DMS114 treated with DMSO at 0.1 percent for 48 hours (cell line): Measurements from ENCODE around the gene GPX4.
A peak's percentile ranks its signal among the peaks of the same experiment; 100 is the strongest.

Experiments used
- DNase-seq: peaks from one replicate; lab custom pipeline; 2025; ENCODE audit not compliant: unreplicated experiment; lab: John Stamatoyannopoulos, UW

The GPX4 gene

GRCh38 chr19:1102407-1103131, 1.2 kb upstream of the GPX4 start:
- DNase-seq: no peak

DNA sequence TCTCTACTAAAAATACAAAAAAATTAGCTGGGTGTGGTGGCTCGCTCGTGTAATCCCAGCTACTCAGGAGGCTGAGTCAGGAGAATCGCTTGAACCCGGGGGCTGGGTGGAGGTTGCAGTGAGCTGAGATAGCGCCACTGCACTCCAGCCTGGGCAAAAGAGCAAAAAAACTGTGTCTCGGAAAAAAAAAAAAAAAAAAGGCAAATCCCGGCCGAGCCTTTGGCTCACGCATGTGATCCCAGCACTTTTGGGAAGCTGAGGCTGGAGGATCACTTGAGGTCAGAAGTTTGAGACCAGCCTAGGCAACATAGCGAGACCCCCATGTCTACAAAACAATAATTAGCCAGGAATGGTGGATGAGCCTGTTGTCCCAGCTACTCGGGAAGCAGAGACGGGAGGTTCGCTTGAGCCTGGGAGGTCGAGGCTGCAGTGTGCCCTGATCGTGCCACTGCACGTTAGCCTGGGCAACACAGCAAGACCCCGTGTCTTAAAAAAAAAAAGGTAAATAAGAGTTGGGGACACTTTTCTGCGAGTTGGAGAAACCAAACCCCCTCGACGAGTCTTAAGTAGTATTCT, 574 bp upstream of the GPX4 start:
- no peak for DNase-seq

DNA sequence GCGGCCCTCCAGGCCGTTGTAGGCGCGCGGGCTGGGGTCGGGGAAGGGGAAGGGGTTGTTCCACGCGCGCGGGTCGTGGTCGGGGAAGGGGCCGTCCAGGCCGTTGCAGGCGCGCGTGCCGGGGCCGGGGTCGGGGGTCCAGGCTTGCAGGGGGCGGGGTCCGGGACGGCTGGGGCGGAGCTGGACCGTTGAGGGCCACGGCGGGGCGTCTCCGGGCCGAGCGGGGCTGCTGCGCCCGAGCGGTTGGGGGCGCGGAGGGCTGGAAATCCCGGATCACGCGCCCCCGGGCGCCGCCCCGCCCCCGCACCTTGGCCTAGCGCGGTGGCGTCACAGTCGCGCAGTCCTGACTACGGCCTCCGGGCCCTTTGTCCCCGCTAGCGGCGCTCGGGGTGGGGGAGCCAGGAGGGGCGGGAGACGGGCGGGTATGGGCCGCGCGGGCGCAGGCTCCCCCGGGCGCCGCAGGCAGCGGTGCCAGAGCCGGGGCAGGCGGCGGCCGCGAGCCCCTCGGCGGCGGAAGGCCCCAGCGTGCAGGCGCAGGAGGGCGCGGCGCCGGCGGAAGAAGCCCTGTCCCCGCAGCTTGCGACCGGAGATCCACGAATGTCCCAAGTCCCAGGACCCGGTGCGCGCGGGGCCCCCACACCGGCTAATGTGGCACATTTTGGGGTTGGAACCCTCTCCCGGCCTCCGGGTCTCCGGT, 665 bp downstream of the GPX4 start:
- peak; percentile 13 for DNase-seq

DNA sequence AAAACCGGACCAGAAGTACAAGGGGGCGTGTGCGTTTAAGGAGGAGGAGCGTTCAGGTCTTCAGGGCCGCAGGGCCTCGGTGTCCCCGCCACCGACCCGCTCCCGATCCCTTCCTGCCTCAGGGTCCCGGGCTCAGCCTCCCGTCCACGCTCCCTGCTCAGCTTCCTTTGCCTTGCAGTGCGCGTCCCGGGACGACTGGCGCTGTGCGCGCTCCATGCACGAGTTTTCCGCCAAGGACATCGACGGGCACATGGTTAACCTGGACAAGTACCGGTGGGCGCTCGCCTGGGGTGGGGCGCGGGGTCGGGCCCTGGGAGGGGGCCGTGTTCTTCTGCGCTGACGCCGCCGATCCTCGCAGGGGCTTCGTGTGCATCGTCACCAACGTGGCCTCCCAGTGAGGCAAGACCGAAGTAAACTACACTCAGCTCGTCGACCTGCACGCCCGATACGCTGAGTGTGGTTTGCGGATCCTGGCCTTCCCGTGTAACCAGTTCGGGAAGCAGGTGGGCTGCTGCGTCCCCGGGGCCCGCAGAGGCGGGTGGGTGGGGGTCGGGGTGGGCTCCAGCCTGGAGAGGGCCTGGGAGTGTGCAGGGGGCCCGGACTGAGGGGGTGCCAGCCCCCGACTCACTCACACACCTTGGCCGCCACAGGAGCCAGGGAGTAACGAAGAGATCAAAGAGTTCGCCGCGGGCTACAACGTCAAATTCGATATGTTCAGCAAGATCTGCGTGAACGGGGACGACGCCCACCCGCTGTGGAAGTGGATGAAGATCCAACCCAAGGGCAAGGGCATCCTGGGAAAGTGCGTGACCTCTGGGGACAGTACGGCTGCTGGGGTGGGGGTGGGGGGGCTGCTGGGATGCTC, 1.4 kb downstream of the GPX4 start:
- no peak for DNase-seq

GRCh38 chr19:1105873-1106840, 2.4 kb downstream of the GPX4 start:
- DNase-seq: no peak

GRCh38 chr19:1106841-1107660, 3.3 kb downstream of the GPX4 start:
- DNase-seq: no peak

GRCh38 chr19:1107661-1108261, 4.0 kb downstream of the GPX4 start:
- DNase-seq: no peak

DNA sequence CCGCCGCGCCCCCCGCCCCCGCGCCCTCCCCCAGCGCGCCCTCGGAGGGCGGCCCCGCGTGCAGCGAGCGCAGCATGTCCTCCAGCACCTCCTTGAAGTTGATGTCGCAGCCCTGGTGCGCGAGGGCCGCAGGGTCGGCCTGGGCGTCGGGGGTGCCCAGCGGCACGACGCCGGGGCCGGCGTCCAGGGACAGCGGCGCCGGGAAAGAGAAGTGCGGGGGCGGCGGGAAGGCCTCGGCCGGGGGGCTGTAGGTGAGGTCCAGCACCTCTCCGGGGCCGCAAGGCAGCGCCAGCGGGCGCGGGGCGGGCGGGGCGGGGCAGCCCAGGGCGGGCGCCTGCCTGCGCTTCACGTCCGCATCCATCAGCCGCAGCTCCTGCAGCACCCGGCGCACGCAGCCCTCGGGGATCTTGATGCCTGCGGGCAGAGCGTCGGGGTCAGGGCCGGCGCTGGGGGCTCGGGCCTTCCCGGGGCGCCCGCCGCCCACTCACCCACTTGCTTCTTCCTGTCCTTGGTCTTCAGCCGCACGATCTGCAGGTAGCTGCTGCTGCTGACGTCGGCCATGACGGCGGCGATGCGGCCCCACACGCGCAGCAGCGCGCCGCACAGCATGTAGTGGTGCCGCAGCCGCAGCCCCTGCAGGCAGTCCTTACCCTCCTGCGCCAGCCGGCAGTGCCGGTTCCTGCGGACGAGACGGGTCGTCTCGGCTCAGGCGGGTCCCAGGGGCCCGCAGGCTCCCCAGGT, 4.7 kb downstream of the GPX4 start:
- no peak for DNase-seq

DNA sequence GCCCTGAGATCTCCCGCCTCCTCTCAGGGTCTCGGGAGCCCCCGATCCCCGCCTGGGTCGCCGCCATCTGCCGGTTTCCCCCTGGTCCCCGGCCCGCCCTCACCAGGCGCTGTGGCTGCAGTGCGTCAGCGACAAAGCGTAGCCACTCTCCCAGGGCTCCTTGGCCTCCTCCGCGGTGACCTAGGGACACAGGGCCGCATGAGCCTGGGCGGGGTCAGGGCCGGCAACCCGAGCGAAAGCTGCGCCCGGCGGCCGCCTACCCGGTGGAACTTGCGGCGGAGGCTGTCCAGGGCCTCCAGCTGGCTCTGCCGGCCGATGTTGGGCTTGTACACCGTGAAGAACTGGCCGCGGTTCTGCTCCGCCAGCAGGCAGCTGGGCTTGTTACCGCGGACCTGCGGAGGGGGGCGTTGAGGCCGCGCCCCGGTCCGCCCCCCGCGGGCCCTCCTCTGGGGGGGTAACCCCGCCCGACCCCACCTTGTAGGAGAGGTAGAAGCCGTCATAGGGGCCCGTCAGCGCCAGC, 5.3 kb downstream of the GPX4 start:
- DNase-seq: no peak

DNA sequence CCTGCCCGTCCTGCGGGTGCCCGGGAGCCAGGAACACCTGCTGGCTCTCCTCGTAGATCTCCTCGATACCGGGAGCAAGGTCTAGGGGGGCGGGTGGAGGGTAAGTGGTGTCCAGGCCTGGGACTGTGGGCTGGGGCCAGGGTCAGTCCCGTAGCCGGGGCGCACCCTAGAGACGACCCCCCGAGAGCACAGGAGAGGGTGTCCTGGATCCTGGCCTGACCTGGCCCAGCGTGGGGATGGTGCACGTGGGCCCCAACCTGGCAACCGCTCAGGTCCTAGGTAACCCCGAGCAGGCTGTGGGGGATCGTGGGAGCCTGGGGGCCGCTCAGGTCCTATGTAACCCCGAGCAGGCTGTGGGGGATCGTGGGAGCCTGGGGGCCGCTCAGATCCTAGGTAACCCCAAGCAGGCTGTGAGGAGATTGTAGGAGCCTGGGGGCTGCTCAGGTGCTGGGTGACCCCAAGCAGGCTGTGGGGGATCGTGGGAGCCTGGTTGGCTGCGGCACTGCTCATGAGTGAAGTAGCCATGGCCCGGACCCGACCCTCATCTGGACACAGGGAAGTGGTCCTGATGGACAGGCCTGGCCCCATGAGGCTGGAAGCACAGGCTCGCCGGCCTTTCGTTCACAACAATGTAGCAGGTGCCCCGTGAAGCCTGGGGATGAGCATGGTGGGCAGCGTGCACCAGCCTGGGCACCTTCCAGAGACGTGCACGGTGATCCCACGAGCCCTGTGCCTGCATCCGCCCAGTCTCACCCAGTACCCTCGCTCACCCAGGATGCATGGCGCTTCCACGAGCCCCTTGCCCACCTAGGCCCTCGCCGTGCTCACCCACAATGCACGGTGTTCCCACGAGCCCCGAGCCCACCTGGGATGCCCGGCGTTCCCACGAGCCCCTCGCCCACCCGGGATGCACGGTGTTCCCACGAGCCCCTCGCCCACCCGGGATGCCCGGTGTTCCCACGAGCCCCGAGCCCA, 6.2 kb downstream of the GPX4 start:
- no peak for DNase-seq

GRCh38 chr19:1110809-1111640, 7.2 kb downstream of the GPX4 start:
- DNase-seq: no peak

GRCh38 chr19:1111641-1112267, 8.0 kb downstream of the GPX4 start:
- DNase-seq: no peak

DNA sequence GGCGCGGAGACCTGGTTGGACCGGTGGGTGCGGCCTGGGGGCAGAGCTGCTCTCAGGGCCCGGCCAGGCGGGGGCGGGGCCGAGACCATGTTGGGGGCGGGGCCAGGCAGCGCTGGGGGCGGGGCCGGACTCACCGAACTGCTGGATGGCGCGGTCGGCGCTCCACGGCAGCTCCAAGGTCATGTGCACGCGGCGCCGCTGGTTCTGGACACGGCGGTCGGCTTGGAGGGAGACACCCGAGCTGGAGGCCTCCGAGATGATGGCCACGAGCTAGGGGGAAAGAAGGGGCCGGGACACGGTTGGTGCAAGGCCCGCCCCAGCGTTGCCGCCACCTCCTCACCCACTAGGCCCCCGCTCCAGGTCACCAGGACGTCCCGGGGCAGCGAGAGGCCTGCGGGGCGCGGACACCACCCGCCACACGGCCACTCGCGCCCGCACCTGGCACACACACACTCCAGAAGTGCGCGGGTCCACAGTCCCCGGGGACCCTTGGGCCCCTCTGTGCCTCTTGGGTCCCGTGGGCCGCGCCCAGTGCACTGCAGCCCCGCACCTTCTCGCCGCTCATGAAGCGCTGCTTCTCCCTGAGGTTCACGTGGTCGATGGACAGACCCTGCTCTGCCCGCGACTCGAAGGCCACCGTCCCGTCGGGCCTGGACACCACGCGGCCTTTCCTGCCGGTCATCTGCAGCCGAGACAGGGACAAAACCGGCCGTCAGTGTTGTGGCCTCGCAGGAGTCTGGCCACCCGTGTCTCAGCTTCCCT, 8.7 kb downstream of the GPX4 start:
- DNase-seq: no peak

DNA sequence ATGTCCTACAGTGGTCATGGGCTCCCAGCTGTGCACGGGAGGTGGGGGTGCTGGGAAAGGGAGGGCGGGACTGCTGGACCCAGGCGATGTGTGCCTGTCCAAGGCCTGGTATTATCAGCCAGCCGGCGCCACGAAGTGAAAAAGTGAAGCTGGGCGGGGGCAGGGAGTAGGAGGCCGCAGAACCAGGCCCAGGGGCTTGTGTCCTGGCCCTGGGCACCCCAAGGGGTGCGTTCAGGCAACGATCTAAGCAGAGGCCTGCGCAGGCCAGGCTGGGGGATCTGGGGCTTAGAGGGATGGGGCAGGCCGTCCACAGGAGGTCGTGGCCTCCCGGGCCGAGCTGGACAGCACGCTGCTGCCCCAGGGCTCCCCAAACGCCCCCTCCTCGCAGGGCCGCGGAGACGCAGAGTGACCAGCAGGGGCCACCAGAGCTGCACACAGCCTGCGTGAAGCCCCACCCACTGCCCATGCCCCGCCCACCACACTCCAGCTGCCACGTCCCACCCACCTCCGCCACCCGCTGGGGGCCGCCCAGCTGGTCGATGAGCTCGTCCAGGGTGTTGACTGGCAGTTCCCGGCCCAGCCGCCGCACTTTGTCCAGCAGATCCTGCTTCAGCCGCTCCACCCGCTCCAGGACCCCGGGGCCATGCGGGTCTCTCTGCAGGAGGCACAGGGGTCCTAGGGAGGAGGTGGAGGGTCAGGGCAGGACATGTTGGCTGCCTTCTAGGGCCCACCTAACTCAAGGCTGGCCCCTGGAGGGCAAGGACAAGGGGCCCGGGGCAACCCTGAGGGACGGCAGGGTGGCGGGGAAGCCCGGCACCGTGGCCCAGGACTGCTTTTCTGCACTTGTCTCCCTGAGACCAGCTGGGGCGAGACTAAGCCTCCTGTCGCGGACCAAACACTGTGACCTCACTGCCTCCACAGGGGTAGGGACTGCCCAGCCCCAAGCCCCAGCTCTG, 9.5 kb downstream of the GPX4 start:
- DNase-seq: no peak
